Measurements from ENCODE around the gene HFE. TPM values are rescaled to one million over a fixed set of nuclear protein-coding genes. Genes with fewer than 3 reads are reported as not detected.
"Not testable (repeated sequence)": the region's sequence is repeated elsewhere in the genome, so short reads cannot be mapped to it uniquely, and the experiment has no call there.

HFE gene
- polyA plus RNA-seq, 3 donors = 2.6 to 6.1 (median 3.3) TPM

DNA sequence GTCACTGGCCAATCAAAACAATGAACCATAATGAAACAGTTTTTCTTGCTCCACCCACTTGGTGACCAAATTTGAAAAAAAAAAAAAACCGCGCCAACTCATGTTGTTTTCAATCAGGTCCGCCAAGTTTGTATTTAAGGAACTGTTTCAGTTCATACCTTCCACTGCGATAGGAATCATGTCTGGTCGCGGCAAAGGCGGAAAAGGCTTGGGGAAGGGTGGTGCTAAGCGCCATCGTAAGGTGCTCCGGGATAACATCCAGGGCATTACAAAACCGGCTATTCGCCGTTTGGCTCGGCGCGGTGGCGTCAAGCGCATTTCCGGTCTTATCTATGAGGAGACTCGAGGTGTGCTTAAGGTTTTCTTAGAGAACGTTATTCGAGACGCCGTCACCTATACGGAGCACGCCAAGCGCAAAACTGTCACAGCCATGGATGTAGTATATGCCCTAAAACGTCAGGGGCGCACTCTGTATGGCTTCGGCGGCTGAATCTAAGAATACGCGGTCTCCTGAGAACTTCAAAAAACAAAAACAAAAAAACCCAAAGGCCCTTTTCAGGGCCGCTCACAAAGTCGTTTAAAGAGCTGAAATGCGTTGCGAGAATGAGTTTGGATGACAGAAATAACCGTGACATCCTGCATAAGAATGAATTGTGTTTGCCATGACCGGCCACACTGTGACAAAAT, 16.7 kb downstream of the HFE start:
- WGBS, 3 donors = 0 to 1% (median 0%) methylated on average over 39 of the region's 39 CpGs

DNA sequence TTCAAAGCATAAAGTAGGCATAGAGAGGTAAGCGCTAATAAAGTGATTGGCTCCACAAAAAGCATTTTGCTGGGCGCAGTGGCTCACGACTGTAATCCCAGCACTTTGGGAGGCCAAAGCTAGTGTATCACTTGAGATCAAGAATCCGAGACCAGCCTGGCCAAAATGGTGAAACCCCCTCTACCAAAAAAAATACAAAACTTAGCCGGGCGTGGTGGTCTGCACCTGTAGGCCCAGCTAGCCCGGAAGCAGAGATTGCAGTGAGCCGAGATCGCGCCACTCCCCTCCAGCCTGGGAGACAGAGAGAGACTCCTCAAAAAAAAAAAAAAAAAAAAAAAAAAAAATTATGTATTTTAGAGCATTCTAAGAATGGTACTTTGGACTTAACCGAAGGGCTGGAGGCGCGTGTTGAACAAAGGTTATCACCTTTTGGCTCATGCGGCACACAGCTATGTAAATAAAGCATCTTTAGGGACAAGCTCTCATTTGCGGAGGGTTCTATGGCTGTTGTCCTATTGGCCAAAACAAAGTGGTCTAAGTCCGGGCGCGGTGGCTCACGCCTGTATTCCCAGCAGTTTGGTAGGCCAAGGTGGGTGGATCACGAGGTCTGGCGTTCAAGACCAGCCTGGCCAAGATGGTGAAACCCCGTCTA, 17.4 kb downstream of the HFE start:
- no peak overlapping the region for H3K27ac ChIP-seq (ENCODE audit: low read depth, low read length)
- 35 to 52% (median 44%) methylated on average over 22 of the region's 22 CpGs for WGBS, 3 donors

More for the DNA sequence above, 16.7 kb downstream of the HFE start:
- H3K27ac ChIP-seq (ENCODE audit: low read depth, low read length) = peak overlapping the region; percentile 32

DNA sequence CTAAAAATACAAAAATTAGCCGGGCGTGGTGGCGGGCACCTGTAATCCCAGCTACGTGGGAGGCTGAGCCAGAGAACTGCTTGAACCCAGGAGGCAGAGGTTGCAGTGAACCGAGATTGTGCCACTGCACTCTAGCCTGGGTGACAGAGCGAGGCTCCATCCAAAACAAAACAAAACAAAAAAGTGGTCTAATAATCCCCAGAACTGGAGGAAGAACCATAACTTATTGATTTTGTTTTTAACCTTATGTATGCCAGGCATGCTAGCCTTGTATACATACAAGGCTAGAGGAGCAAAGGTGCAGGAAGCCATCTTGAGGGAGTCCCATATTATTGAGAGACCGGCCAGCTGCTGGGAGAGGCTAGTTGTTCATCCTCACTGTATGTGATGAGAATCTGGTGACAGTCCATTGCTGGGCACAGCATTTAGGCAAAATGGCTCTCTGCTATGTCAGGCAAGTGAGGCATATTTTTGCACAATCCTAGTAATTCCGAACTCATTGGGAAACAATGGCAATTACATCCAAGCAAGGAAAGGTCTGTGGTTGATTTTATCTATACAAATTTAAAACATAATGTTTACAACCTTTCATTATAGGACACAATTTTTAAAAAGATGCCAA, 18.0 kb downstream of the HFE start:
- WGBS, 3 donors = 90 to 95% (median 90%) methylated on average over 8 of the region's 8 CpGs

DNA sequence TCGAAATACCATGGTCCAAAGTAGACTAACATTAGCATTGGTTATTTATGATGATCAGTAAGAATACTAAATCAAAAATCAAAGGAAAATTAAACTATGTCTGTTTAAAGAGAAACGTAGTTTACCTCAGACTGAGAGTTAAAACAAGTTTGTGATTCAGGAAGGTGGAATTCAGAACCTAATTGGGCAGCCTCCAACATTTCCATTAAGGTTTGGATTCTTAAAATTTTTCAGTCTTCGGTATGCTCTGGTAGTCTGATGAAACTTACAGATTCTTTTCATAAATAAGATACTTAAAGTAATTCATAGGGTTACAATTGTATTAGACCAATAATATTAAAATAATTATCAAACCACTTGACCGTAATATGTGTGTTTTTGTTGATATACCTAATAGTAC, 18.6 kb downstream of the HFE start:
- no peak overlapping the region for H3K27ac ChIP-seq (ENCODE audit: low read depth, low read length)
- WGBS, 3 donors = 76 to 90% (median 87%) methylated on average over 4 of the region's 4 CpGs

More for the DNA sequence above, 18.0 kb downstream of the HFE start:
- no peak overlapping the region for H3K27ac ChIP-seq (ENCODE audit: low read depth, low read length)

DNA sequence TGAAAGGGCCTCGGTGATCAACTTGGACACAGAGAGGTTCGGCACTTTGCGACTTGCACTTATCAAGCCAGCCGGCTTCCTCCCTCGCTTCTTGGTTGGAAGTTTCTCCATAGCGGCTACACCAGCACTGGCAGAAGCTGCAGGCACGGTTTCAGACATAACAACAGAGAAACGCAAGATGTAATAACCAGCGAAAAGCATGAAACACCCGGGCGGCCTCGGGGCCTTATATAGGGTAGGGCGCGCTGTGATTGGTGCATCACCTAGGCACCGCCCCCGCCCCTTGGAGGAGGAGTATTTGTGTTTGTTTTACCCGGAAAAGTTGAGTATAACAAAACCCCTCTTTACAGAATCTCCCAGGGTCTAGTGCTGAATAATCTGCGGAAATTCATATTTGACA, 20.7 kb downstream of the HFE start:
- WGBS, 3 donors = 95 to 96% (median 96%) methylated on average over 18 of the region's 18 CpGs

DNA sequence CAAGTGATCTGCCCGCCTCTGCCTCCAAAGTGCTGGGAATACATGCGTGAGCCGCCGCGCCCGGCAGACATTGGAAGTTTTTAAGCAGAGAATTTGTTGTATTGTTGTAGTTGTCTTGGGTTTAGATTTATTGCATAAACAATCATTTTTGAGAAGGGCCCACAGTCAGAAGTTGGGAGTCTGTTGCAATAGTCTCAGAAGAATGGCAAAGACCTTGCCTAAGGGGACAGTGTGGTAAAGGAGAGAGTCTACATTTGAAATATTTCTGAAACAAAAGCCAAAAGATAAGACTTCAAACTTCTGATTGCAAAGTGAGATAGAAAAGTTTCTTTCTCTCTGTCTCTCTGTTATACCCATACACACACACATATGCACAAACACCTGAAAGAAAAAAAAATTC, 22.5 kb downstream of the HFE start:
- 96 to 98% (median 97%) methylated on average over 6 of the region's 6 CpGs for WGBS, 3 donors
- H3K27ac ChIP-seq (ENCODE audit: low read depth, low read length) = no peak overlapping the region

More for the DNA sequence above, 20.7 kb downstream of the HFE start:
- H3K27ac ChIP-seq (ENCODE audit: low read depth, low read length) = no peak overlapping the region

DNA sequence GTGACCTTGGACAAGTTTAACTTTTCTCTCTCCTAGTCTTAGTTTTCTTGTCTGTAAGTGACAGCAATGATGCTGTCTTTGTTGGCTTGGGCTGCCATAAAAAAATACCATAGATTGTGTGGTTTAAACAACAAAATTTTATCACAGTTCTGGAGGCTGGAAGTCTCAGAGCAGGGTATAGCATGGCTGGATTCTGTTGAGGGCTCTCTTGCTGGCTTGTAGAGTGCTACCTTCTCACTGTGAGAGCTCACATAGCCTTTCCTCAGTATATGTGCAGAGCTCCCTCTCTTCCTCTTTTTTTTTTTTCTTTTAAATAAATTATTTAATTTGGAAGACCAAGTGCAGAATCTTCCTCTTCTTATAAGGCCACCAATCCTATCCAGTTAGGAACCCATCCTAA, 26.3 kb downstream of the HFE start:
- H3K27ac ChIP-seq (ENCODE audit: low read depth, low read length) = no peak overlapping the region

DNA sequence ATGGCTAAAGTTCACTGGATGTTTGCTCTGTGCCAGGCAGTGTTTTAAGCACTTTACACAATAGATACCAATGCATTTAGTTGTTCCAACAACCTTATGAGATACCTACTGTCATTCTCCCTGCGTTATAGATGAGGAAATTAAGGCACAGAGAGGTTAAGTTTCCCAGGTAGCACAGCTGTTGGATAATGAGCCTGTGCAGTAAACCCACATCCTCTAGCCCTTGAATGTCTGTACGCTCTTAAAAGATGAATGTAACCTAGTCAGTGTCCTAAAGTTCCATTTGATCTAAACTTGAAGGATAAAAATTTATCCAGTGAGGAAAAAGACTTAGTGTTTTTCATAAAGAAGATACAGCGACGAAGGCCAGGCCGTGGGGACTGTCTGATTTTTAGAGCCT, 28.0 kb downstream of the HFE start:
- WGBS, 3 donors = 90 to 93% (median 91%) methylated on average over 5 of the region's 5 CpGs
- H3K27ac ChIP-seq (ENCODE audit: low read depth, low read length) = no peak overlapping the region

DNA sequence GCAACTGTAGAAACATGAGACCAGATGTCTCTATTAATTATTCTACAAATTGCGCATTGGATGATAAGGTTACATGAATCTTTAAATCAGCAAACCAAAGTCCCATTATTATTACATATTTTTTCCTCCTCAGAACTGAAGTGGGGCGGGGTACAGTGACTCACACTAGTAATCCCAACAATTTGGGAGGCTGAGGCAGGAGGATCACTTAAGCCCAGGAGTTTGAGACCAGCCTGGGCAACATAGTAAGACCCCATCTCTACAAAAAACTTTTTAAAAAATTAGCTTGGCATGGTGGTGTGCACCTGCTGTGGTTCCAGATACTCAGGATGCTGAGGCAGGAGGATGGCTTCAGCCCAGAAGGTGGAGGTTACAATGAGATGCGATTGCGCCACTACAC, 29.0 kb downstream of the HFE start:
- H3K27ac ChIP-seq (ENCODE audit: low read depth, low read length) = no peak overlapping the region
- 96 to 99% (median 97%) methylated on average over 4 of the region's 4 CpGs for WGBS, 3 donors

DNA sequence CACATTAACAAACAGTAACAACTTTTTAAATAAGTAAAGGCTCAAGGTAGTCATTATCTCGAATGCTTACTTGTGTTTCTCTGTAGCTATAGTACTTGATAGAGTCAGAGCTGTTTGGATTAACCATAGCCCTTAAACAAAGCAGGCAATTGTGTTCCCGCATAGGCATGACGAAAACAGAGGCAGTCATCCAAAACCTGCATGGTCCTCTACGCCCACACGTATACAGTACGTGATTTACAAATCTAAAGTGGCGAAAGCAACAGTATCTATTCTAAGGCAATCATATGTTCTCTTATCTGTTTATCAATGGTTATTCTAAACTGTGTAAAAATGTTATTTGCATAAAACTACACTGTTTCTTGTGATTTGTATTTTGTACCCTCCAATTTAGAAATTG, 31.8 kb downstream of the HFE start:
- no peak overlapping the region for H3K27ac ChIP-seq (ENCODE audit: low read depth, low read length)
- 81 to 83% (median 83%) methylated on average over 7 of the region's 7 CpGs for WGBS, 3 donors

DNA sequence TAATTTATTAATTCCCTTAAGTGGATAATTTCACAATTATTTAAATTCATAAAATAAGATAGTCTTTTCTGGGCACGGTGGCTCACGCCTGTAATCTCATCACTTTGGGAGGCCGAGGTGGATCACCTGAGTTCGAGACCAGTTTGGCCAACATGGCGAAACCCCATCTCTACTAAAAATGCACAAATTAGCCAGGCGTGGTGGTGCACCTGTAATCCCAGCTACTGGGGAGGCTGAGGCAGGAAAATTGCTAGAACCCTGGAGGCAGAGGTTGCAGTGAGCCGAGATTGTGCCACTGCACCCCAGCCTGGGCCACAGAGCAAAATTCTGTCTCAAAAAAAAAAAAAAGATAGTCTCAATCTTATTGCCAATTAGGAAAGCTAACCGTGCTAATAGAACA, 32.9 kb downstream of the HFE start:
- H3K27ac ChIP-seq (ENCODE audit: low read depth, low read length) = not testable (repeated sequence)
- WGBS, 3 donors = 96% methylated on average over 8 of the region's 8 CpGs

DNA sequence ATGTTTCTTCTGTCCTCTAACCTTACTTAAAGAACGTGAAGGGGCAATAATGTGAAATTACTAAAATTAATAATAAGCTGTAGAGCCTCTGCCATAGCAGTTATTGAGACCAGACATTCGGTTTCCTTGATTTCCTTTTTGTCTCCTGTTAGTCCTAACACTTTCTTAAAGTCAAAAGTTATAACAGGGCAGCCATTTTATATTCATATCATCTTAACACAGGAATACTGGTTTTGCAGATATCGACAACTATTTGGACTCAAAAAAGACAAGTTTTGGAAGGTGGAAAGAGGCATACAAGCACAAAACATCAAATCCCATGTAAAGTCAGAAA, 33.5 kb downstream of the HFE start:
- WGBS, 3 donors = 74 to 83% (median 79%) methylated on average over 3 of the region's 3 CpGs
- H3K27ac ChIP-seq (ENCODE audit: low read depth, low read length) = no peak overlapping the region

DNA sequence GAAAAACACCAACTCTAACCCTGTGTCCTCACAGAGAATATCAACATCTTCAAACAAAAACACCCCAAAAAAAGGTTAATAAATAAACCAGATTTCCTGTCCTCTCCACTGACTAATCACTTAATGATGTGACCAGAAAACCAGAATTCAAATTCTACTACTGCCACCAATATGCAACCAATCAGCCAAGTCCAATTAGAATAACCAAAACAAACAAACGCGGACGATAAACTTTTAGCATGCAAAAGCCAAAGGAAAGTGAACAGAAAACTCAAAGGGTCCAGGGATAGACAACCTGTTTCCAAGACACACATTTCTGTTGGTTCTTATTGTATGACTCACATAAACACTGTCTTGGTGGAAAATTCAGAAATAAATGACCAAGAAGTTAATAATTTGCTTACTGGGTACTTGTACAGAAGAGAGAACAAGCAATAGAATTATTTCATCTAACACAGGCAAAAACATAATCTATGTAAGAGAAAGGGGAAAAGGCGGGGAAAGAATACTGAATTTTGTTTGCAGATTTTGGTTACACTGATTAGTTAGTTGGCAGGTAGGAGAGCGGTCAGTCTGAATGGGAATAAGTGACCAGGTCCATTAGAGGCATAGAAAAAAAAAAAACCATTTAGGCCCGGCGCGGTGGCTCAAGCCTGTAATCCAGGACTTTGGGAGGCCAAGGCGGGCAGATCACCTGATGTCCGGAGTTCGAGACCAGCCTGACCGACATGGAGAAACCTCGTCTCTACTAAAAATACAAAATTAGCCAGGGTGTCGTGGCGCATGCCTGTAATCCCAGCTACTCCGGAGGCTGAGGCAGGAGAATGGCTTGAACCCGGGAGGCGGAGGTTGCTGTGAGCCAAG, 34.1 kb downstream of the HFE start:
- no peak overlapping the region for H3K27ac ChIP-seq (ENCODE audit: low read depth, low read length)
- WGBS, 3 donors = 78 to 97% (median 94%) methylated on average over 18 of the region's 18 CpGs

DNA sequence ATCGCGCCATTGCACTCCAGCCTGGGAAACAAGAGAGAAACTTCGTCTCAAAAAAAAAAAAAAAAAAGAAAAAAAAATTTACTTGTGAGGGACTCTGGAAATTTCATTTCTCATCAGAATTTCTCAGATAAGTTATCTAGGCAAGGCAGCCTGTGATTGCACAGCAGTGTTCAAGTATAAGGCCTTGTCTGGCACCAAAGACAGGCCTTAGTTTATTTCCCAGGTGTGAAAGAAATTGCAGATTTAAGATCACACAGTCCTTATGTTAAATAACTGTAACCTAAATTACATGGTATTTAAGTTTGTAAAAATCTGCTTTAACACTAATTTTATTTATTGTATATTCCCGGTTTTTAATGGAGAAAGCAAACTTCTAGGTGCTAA, 34.8 kb downstream of the HFE start:
- no peak overlapping the region for H3K27ac ChIP-seq (ENCODE audit: low read depth, low read length)
- WGBS, 3 donors = 63 to 84% (median 83%) methylated on average over 4 of the region's 4 CpGs

DNA sequence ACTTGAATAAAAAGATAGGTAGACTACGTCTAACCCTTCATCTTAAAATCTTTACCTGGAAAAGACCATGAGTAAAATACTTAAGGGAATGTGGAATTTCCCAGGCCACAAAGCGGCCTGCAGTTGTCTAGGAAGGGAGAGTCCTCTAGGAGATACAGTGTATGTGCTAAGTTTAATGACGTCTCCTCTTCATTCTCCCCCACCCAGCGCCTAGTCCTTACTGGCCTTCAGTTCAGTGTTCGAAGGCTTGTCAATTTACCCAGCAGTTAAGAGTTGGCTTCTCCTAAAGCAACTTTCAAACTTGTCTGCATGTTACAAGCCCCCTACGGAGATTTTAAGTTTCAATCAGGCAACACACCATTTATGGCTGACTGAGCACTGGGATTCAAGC, 35.2 kb downstream of the HFE start:
- peak overlapping the region; percentile 73 for H3K27ac ChIP-seq (ENCODE audit: low read depth, low read length)
- 55 to 74% (median 71%) methylated on average over 6 of the region's 6 CpGs for WGBS, 3 donors

DNA sequence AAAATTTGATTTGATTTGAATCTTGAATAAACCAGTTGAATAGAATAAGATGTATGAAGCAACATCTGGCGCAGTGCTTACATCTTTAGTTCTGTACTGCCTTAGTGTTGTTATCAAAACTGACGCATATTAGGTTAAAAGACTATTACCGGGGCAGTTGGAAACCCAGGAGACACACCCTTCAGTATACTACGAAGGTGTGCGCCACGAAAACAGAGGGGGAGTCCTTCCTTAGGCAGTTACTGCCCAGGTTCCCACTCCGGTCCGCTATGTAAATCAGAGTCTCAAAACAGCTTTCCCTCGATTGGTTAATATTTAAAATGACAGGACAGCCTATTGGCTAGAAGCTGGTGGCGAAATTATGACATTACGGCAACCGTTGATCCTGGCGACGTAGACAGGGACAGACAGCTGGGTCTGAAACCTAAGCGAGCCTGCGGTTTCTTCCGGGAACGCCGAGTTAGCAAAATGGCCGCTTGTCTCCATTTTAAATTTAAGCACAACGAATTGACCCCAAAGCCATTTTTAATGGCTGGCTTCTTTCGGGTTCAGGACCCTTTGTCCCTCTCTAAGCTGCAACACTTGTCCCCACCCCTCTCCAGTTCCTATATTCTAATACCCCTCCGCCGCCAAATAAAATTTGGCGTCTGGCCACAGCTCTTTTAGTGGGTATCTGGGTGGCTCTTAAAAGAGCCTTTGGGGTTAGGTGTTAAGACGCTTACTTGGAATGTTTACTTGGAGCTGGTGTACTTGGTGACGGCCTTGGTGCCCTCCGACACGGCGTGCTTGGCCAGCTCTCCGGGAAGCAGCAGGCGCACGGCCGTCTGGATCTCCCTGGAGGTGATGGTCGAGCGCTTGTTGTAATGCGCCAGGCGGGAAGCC, 35.8 kb downstream of the HFE start:
- 1% methylated on average over 38 of the region's 38 CpGs for WGBS, 3 donors
- peak overlapping the region; percentile 73 for H3K27ac ChIP-seq (ENCODE audit: low read depth, low read length)

DNA sequence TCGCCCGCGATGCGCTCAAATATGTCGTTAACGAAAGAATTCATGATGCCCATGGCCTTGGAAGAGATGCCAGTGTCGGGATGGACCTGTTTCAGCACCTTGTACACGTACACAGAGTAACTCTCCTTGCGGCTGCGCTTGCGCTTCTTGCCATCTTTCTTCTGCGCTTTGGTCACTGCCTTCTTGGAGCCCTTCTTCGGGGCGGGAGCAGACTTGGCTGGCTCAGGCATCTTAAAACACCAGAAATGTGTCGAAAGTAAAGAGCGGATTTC, 36.4 kb downstream of the HFE start:
- 0% methylated on average over 16 of the region's 16 CpGs for WGBS, 3 donors
- H3K27ac ChIP-seq (ENCODE audit: low read depth, low read length) = peak overlapping the region; percentile 63

DNA sequence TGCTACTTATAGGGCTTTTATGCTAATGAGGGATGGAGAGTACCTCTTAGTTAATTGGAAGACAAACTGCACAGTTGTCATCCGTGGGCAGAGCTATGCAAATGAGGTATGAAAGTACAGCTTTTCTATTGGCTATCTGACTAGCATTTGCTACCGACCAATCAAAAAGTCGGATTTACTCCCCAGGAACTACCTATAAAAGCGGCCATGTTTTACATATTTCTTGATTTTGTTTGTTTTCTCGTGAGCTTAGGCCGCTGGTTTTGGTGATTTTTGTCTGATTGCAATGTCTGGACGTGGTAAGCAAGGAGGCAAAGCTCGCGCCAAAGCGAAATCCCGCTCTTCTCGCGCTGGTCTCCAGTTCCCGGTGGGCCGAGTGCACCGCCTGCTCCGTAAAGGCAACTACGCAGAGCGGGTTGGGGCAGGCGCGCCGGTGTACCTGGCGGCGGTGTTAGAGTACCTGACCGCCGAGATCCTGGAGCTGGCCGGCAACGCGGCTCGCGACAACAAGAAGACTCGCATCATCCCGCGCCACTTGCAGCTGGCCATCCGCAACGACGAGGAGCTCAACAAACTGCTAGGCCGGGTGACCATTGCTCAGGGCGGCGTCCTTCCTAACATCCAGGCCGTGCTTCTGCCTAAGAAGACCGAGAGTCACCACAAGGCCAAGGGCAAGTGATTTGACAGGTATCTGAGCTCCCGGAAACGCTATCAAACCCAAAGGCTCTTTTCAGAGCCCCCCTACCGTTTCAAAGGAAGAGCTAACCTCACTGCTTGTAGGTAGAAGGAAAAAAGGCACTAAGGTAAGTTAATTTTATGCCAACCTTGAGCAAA, 36.9 kb downstream of the HFE start:
- peak overlapping the region; percentile 77 for H3K27ac ChIP-seq (ENCODE audit: low read depth, low read length)
- 0% methylated on average over 45 of the region's 45 CpGs for whole genome bisulfite sequencing, 3 donors

All from adipose tissue (tissue), 3 donors.